MCF 10A (cell line): ENCODE results near the gene PHF8. TPM values are rescaled to one million over a fixed set of nuclear protein-coding genes. Genes with fewer than 3 reads are reported as not detected.

Experiments used
- BruUV-seq: library from RNA; stranded (reverse); fragments of 400-500 nt; replicated peaks from 2 replicates; lab custom pipeline; 2021; lab: Mats Ljungman, UMichigan
- CTCF ChIA-PET: fragments of 300-600 bp; sonication (Branson Sonifier 250); formaldehyde crosslinking; extraction: SDS; loops from one replicate; lab custom pipeline; 2021; ENCODE audit warnings: antibody characterized with exemption, inconsistent platforms; lab: Yijun Ruan, JAX
- POLR2A ChIA-PET: fragments of 300-600, 350-650 bp; sonication (Branson Sonifier 250); formaldehyde crosslinking; extraction: SDS; loops from one replicate; lab custom pipeline; 2020; ENCODE audit warnings: antibody characterized with exemption, inconsistent platforms; lab: Yijun Ruan, JAX
- DNase-seq: peaks from one replicate; pipeline ENCODE4 v3.0.0-alpha.2; 2018; ENCODE audit not compliant: unreplicated experiment
- H3K27ac Mint-ChIP-seq: one replicate; pipeline ENCODE4 v1.8.0; 2022; ENCODE audit warnings: mild to moderate bottlenecking, low read depth, mixed read lengths; ENCODE audit not compliant: unreplicated experiment
- H3K27me3 Mint-ChIP-seq: one replicate; pipeline ENCODE4 v1.8.0; 2022; ENCODE audit warnings: mixed read lengths; ENCODE audit not compliant: insufficient read depth, unreplicated experiment
- H3K36me3 Mint-ChIP-seq: one replicate; pipeline ENCODE4 v1.8.0; 2022; ENCODE audit warnings: mild to moderate bottlenecking, moderate library complexity, mixed read lengths; ENCODE audit not compliant: insufficient read depth, unreplicated experiment
- H3K4me1 Mint-ChIP-seq: one replicate; pipeline ENCODE4 v1.8.0; 2022; ENCODE audit warnings: mixed read lengths; ENCODE audit not compliant: insufficient read depth, unreplicated experiment
- H3K4me3 Mint-ChIP-seq: one replicate; pipeline ENCODE4 v1.8.0; 2022; ENCODE audit warnings: mild to moderate bottlenecking, moderate library complexity, mixed read lengths; ENCODE audit not compliant: unreplicated experiment
- H3K9me3 Mint-ChIP-seq: one replicate; pipeline ENCODE4 v1.8.0; 2022; ENCODE audit warnings: mixed read lengths; ENCODE audit not compliant: unreplicated experiment
- CTCF ChIP-seq: fragments of 200-600 bp; IDR thresholded peaks from one replicate; pipeline ENCODE4 v1.8.0; 2022; ENCODE audit warnings: antibody characterized with exemption, mild to moderate bottlenecking; ENCODE audit not compliant: unreplicated experiment
- intact Hi-C: fragments of 100-400 bp; cut with micrococcal nuclease; formaldehyde crosslinking; loops from 2 replicates; pipeline ENCODE4 v1.14.1; 2022
- total RNA-seq: library from RNA; stranded (reverse); gene quantifications from 2 replicates; pipeline ENCODE4 v1.2.3, GENCODE V29; 2022

PHF8 gene
- total RNA-seq, 1 experiment from 2014 or later = 22.5 TPM

GRCh38 chrX:54063361-54063760 lies 19.1 kb upstream of the PHF8 start:
- ChIA-PET CTCF (interaction anchor here (0.5 to 0.6 kb wide), 2 partner anchors 77 to 994 kb away, joined by 4 read pairs; no protein-coding TSS in a partner anchor), POLR2A (no interaction called here)
- DNase-seq = no peak
- no peaks in the 10 kb centered on the region for H3K4me1 Mint-ChIP-seq
- no peak overlapping the region for H3K27ac Mint-ChIP-seq
- H3K4me3 Mint-ChIP-seq = no peak overlapping the region
- TF ChIP-seq CTCF = no peak
- H3K9me3 Mint-ChIP-seq = no peaks in the 10 kb centered on the region
- peaks cover 4% of the 10 kb centered on the region for H3K36me3 Mint-ChIP-seq
- intact Hi-C loops = no loop called here
- BruUV-seq = no TSS peak
- peaks cover 22% of the 10 kb centered on the region for H3K27me3 Mint-ChIP-seq

- POLR2A ChIA-PET = interaction anchor here (0.6 to 0.8 kb wide), 2 partner anchors 33 to 818 kb away, joined by 3 to 4 read pairs; no protein-coding TSS in a partner anchor
- CTCF ChIA-PET = interaction anchor here (0.7 to 1.0 kb wide), 2 partner anchors 27 to 160 kb away, joined by 3 to 5 read pairs; no protein-coding TSS in a partner anchor
- intact Hi-C loops = loop anchor here (10.0 kb wide), 1 partner anchor 195 kb away; no protein-coding TSS in a partner anchor
- peaks cover 13% of the 10 kb centered on the region for H3K36me3 Mint-ChIP-seq
- H3K27ac Mint-ChIP-seq = no peak overlapping the region
- H3K27me3 Mint-ChIP-seq = peaks cover 24% of the 10 kb centered on the region
- no peak overlapping the region for H3K4me3 Mint-ChIP-seq
- no peak for TF ChIP-seq CTCF
- DNase-seq = no peak
- no TSS peak for BruUV-seq
- no peaks in the 10 kb centered on the region for H3K9me3 Mint-ChIP-seq
- peaks cover 11% of the 10 kb centered on the region for H3K4me1 Mint-ChIP-seq
Measured at GRCh38 chrX:54049801-54050200, 5.5 kb upstream of the PHF8 start.

GRCh38 chrX:54048412-54048811 lies 4.1 kb upstream of the PHF8 start:
- no TSS peak for BruUV-seq
- H3K9me3 Mint-ChIP-seq = no peaks in the 10 kb centered on the region
- DNase-seq = no peak
- H3K4me1 Mint-ChIP-seq = peaks cover 11% of the 10 kb centered on the region
- ChIA-PET CTCF (no interaction called here), POLR2A (no interaction called here)
- no peak overlapping the region for H3K27ac Mint-ChIP-seq
- intact Hi-C loops = loop anchor here (10.0 kb wide), 1 partner anchor 196 kb away; no protein-coding TSS in a partner anchor
- H3K27me3 Mint-ChIP-seq = peaks cover 20% of the 10 kb centered on the region
- H3K4me3 Mint-ChIP-seq = no peak overlapping the region
- TF ChIP-seq CTCF = no peak
- H3K36me3 Mint-ChIP-seq = peaks cover 14% of the 10 kb centered on the region

- Mint-ChIP-seq H3K4me3 (no peak overlapping the region), H3K4me1 (peaks cover 11% of the 10 kb centered on the region), H3K27ac (peak overlapping the region; percentile 99), H3K9me3 (no peaks in the 10 kb centered on the region), H3K27me3 (peaks cover 15% of the 10 kb centered on the region), H3K36me3 (peaks cover 26% of the 10 kb centered on the region)
- BruUV-seq = no TSS peak
- ChIA-PET POLR2A (interaction anchor here (3.6 to 4.5 kb wide), 3 partner anchors 16 to 135 kb away, joined by 21 to 96 read pairs (median 27); partner anchors contain the start of gene FAM120C), CTCF (no interaction called here)
- TF ChIP-seq CTCF = no peak
- intact Hi-C loops = loop anchor here (10.0 kb wide), 1 partner anchor 199 kb away; no protein-coding TSS in a partner anchor
- no peak for DNase-seq
Measured at GRCh38 chrX:54045563-54046228, 1.4 kb upstream of the PHF8 start.
